T-cell (primary cell): ENCODE data around the gene KRTAP5-11. TPM values are rescaled to one million over a fixed set of nuclear protein-coding genes. Genes with fewer than 3 reads are reported as not detected.

Experiments
- ATAC-seq, 4 experiments: fragments of 200-7000 bp in 3 of 4; fragments of 150-1000 bp in 1 of 4; cut with Tn5 transposase; replicated peaks in 1 of 4; 1 replicate in 3 of 4; 2 replicates in 1 of 4; pipeline ENCODE4 v1.10.0; 2021; ENCODE audit warnings: moderate library complexity in 3 of 4, mild to moderate bottlenecking in 2 of 4, moderate number of reproducible peaks in 1 of 4
- CTCF ChIA-PET, 2 donors: fragments of 300-600 bp; sonication (Branson Sonifier 250); formaldehyde crosslinking; loops; one replicate each; lab custom pipeline; 2022; ENCODE audit warnings: antibody characterized with exemption in 2 of 2; lab: Charles Lee
- POLR2A ChIA-PET, 2 donors: fragments of 300-600 bp; sonication (Branson Sonifier 250); formaldehyde crosslinking; loops; one replicate each; lab custom pipeline; 2022; ENCODE audit warnings: antibody characterized with exemption in 2 of 2; lab: Charles Lee
- DNase-seq, 35 experiments: peaks; one replicate each; pipeline versions ENCODE4 v3.0.0 to v3.0.0-alpha.2; 2013 to 2023
- H3K27ac ChIP-seq: one replicate; pipeline ENCODE4 v1.5.1; 2013; ENCODE audit warnings: low read length
- H3K27me3 ChIP-seq, 2 experiments: replicated peaks in 1 of 2; 1 replicate in 1 of 2; 2 replicates in 1 of 2; pipeline versions ENCODE4 v1.6.1 to v1.7.0; 2013; ENCODE audit warnings: low read length in 1 of 2, mixed read lengths in 1 of 2; ENCODE audit not compliant: control insufficient read depth in 2 of 2, insufficient read depth in 2 of 2; ENCODE audit errors: extremely low read depth in 1 of 2
- H3K36me3 ChIP-seq, 2 donors: 1 replicate in 1 of 2; 2 replicates in 1 of 2; pipeline versions ENCODE4 v1.6.1 to v1.7.0; 2013; ENCODE audit warnings: low read length in 1 of 2; ENCODE audit not compliant: control insufficient read depth in 2 of 2, insufficient read depth in 1 of 2; ENCODE audit errors: extremely low read depth in 1 of 2
- H3K4me1 ChIP-seq, 2 experiments: 1 replicate in 1 of 2; 2 replicates in 1 of 2; pipeline versions ENCODE4 v1.6.1 to v1.7.0; 2013; ENCODE audit warnings: low read length in 2 of 2, mixed read lengths in 1 of 2; ENCODE audit not compliant: insufficient read depth in 2 of 2, control insufficient read depth in 1 of 2; ENCODE audit errors: extremely low read depth in 1 of 2
- H3K4me3 ChIP-seq, 2 donors: 1 replicate in 1 of 2; 2 replicates in 1 of 2; pipeline versions ENCODE4 v1.5.1 to v1.7.0; 2013; ENCODE audit warnings: mild to moderate bottlenecking in 2 of 2, low read length in 1 of 2, moderate library complexity in 1 of 2; ENCODE audit not compliant: control insufficient read depth in 1 of 2; ENCODE audit errors: extremely low read depth in 1 of 2
- H3K9me3 ChIP-seq: 2 replicates; pipeline ENCODE4 v1.7.0; 2013
- H3K27ac Mint-ChIP-seq, 2 donors: one replicate each; pipeline ENCODE4 v1.8.0; 2020 to 2021; ENCODE audit warnings: mild to moderate bottlenecking in 2 of 2, mixed read lengths in 2 of 2
- H3K27me3 Mint-ChIP-seq, 2 donors: one replicate each; pipeline ENCODE4 v1.8.0; 2021 to 2022; ENCODE audit warnings: mixed read lengths in 2 of 2
- H3K36me3 Mint-ChIP-seq: one replicate; pipeline ENCODE4 v1.8.0; 2021; ENCODE audit warnings: mixed read lengths
- H3K4me1 Mint-ChIP-seq, 3 donors: one replicate each; pipeline ENCODE4 v1.8.0; 2020 to 2022; ENCODE audit warnings: mixed read lengths in 3 of 3, mild to moderate bottlenecking in 1 of 3
- H3K4me3 Mint-ChIP-seq, 3 donors: one replicate each; pipeline ENCODE4 v1.8.0; 2020 to 2022; ENCODE audit warnings: mild to moderate bottlenecking in 3 of 3, mixed read lengths in 3 of 3, moderate library complexity in 3 of 3
- H3K9me3 Mint-ChIP-seq, 3 donors: one replicate each; pipeline ENCODE4 v1.8.0; 2020 to 2022; ENCODE audit warnings: mixed read lengths in 3 of 3
- WGBS: methylation state at CpG from one replicate; pipeline ENCODE4 v1.1.5; 2013; ENCODE audit warnings: missing lambda C conversion rate; ENCODE audit not compliant: insufficient coverage; 5-methylcytosine and 5-hydroxymethylcytosine counted together
- total RNA-seq, 35 experiments: library from RNA in 6 of 35; stranded (reverse) in 6 of 35; fragments of 120-200 nt in 1 of 35; gene quantifications; one replicate each; pipeline versions ENCODE4 v1.2.1 to v1.2.4 and lab custom pipeline; 2013 to 2026

Gene KRTAP5-11
- total RNA-seq, 5 donors from 2014 or later (not counting 1 experiment from before 2014, with no cell fraction given) = not detected

DNA sequence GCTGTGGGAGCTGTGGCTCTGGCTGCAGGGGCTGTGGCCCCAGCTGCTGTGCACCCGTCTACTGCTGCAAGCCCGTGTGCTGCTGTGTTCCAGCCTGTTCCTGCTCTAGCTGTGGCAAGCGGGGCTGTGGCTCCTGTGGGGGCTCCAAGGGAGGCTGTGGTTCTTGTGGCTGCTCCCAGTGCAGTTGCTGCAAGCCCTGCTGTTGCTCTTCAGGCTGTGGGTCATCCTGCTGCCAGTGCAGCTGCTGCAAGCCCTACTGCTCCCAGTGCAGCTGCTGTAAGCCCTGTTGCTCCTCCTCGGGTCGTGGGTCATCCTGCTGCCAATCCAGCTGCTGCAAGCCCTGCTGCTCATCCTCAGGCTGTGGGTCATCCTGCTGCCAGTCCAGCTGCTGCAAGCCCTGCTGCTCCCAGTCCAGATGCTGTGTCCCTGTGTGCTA lies 33.9 kb downstream of the KRTAP5-11 start:
- Histone ChIP-seq H3K9me3 (no peaks in the 10 kb centered on the region), H3K4me3 (no peak overlapping the region), H3K36me3 (no peaks in the 10 kb centered on the region), H3K4me1 (peaks cover 0 to 3% of the 10 kb centered on the region in 2 experiments), H3K27ac (no peak overlapping the region), H3K27me3 (peaks cover 0 to 34% of the 10 kb centered on the region in 2 experiments)
- H3K9me3 Mint-ChIP-seq = peaks cover 0 to 7% (median 0%) of the 10 kb centered on the region in 3 donors
- CTCF ChIA-PET = no interaction called here
- ATAC-seq (no peak), DNase-seq (no peak)
- H3K36me3 Mint-ChIP-seq = no peaks in the 10 kb centered on the region
- POLR2A ChIA-PET = no interaction called here
- no peak overlapping the region for H3K27ac Mint-ChIP-seq
- peaks cover 2 to 8% (median 8%) of the 10 kb centered on the region in 3 donors for H3K4me1 Mint-ChIP-seq
- H3K27me3 Mint-ChIP-seq = peaks cover 25 to 27% of the 10 kb centered on the region in 2 donors
- no peak overlapping the region for H3K4me3 Mint-ChIP-seq
- 22% methylated on average over 5 of the region's 5 CpGs for whole genome bisulfite sequencing

DNA sequence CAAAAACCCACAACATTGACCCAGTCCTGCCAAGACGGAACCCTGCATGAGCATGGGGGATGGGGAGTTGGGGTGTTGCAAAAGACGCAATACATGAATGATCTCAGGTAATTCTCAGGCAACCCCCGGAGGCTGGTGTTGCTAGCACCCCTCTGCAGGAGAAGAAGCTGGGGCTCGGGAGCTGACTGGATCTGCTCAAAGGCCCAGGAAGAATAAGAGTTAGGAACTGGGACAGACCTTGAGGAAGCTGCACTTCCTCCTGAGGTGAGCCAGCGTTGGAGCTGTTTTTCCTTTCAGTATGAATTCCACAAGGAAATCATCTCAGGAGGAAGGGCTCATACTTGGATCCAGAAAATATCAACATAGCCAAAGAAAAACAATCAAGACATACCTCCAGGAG lies 34.6 kb downstream of the KRTAP5-11 start, which contains the start of gene KRTAP5-9:
KRTAP5-9 (plus strand) TSS at position 301 of the 400 bp plus-strand sequence. CDS start 238 bp downstream, outside the sequence.
- DNase-seq = no peak

DNA sequence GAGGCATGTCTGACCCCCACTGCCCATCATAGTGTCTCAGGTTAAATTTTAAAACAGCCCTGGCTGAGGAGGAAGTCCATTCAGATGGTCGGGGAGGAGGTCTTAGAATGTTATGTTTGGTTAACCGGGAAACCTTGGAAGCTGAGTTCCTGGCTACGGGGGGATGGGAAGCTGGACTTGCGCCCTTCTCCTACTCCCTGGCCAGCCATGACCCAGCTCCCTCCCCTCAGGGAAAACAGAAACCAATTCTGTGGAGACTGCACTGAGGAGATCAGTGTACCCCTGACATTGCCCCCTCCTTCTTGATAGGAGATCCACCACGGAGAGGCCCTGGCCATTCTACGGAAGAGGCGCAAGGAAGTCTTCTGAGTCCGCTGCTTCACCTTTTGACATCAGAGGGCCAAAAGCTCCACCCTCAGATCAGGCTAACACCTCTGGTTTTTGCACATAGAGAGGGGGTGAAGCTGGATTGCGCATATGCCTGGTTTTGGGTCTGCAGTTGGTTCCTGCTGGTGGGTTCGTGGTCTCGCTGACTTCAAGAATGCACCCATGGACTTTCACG lies 37.2 kb downstream of the KRTAP5-11 start:
- H3K27me3 Mint-ChIP-seq = peaks cover 25 to 46% of the 10 kb centered on the region in 2 donors
- no peak for ATAC-seq
- H3K27me3 ChIP-seq = peaks cover 0 to 49% of the 10 kb centered on the region in 2 experiments
- H3K4me3 Mint-ChIP-seq = no peak overlapping the region
- H3K4me3 ChIP-seq = no peak overlapping the region
- no peak overlapping the region for H3K27ac ChIP-seq
- H3K27ac Mint-ChIP-seq = no peak overlapping the region
- ChIA-PET POLR2A (no interaction called here), CTCF (no interaction called here)
- no peaks in the 10 kb centered on the region for H3K9me3 ChIP-seq
- H3K4me1 Mint-ChIP-seq = peaks cover 2 to 14% (median 10%) of the 10 kb centered on the region in 3 donors
- WGBS = 95% methylated on average over 6 of the region's 12 CpGs
- peaks cover 0 to 3% of the 10 kb centered on the region in 2 experiments for H3K4me1 ChIP-seq
- peaks cover 7 to 11% (median 7%) of the 10 kb centered on the region in 3 donors for H3K9me3 Mint-ChIP-seq
- H3K36me3 Mint-ChIP-seq = peaks cover 5% of the 10 kb centered on the region
- no peaks in the 10 kb centered on the region for H3K36me3 ChIP-seq
- DNase-seq = no peak

More for the DNA sequence above, 34.6 kb downstream of the KRTAP5-11 start, which contains the start of gene KRTAP5-9:
- no peaks in the 10 kb centered on the region for H3K36me3 ChIP-seq
- 91% methylated on average over 3 of the region's 5 CpGs for WGBS
- Mint-ChIP-seq H3K9me3 (peaks cover 0 to 7% (median 0%) of the 10 kb centered on the region in 3 donors), H3K4me1 (peaks cover 2 to 14% (median 10%) of the 10 kb centered on the region in 3 donors), H3K27me3 (peaks cover 25 to 30% of the 10 kb centered on the region in 2 donors), H3K4me3 (no peak within 1 kb of the TSS), H3K27ac (peak within 1 kb of the TSS in 1 of 2 donors; percentile 21), H3K36me3 (no peaks in the 10 kb centered on the region)
- CTCF ChIA-PET = no interaction called here
- ATAC-seq = no peak
- no peak within 1 kb of the TSS for H3K27ac ChIP-seq
- H3K27me3 ChIP-seq = peaks cover 0 to 35% of the 10 kb centered on the region in 2 experiments
- H3K4me1 ChIP-seq = peaks cover 0 to 3% of the 10 kb centered on the region in 2 experiments
- H3K9me3 ChIP-seq = no peaks in the 10 kb centered on the region
- no peak within 1 kb of the TSS for H3K4me3 ChIP-seq
- POLR2A ChIA-PET = no interaction called here

DNA sequence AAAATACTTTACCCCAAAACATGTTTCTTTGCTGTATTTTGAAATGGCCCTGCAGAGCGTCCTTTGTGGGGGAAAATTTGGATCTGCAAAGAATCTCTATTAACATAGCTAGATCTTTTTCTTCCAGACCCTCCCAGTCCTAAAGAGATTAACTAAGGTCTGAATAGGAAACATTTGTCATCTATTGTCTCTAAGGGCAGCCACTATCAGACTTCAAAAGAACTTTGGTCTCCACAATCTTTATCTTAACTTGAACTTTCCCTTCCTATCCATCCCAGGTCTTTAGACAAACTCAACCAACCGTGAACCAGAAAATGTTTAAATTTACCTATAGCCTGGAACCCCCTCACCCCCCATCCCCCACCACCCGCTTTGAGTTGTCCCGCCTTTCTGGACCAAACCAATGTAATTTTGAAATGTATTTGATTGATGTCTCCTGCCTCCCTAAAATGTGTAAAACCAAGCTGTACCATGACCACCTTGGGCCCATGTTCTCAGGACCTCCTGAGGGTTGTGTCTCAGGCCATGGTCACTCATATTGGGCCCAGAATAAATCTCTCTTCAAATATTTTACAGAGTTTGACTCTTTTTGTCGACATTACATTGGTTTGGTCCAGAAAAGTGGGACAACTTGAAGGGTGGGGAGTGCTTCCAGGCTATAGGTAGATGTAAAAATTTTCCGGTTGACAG lies 38.0 kb downstream of the KRTAP5-11 start:
- CTCF ChIA-PET = no interaction called here
- H3K4me3 ChIP-seq = no peak overlapping the region
- H3K4me1 ChIP-seq = peaks cover 0 to 3% of the 10 kb centered on the region in 2 experiments
- Mint-ChIP-seq H3K9me3 (peaks cover 7 to 12% (median 7%) of the 10 kb centered on the region in 3 donors), H3K27ac (no peak overlapping the region), H3K36me3 (peaks cover 5% of the 10 kb centered on the region), H3K4me1 (peaks cover 2 to 14% (median 10%) of the 10 kb centered on the region in 3 donors), H3K27me3 (peaks cover 24 to 45% of the 10 kb centered on the region in 2 donors), H3K4me3 (no peak overlapping the region)
- H3K36me3 ChIP-seq = no peaks in the 10 kb centered on the region
- POLR2A ChIA-PET = interaction anchor here in 1 of 2 donors (0.7 kb wide), 1 partner anchor 15 kb away, joined by 6 read pairs; no protein-coding TSS in a partner anchor
- H3K9me3 ChIP-seq = no peaks in the 10 kb centered on the region
- 86% methylated on average over 2 of the region's 6 CpGs for WGBS
- H3K27me3 ChIP-seq = peaks cover 0 to 52% of the 10 kb centered on the region in 2 experiments
- no peak overlapping the region for H3K27ac ChIP-seq
- ATAC-seq = no peak
- DNase-seq = no peak

DNA sequence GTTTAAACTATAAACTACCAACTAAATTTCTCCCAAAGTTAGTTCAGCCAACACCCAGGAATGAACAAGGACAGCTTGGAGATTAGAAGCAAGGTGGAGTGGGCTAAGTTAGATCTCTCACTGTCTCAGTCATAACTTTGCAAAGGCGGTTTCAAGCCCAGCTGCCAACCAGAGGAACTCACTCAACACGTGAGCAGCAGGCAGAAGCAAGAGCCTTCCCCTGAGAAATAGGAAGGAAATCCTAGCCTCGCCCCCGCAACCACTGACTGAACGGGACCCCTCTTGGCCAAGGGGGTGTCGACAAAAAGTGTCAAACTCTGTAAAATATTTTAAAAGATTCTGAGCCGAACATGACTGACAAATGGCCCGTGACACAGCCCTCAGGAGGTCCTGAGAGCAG lies 38.8 kb downstream of the KRTAP5-11 start:
- no peak for ATAC-seq
- no peaks in the 10 kb centered on the region for H3K36me3 ChIP-seq
- WGBS = 8% methylated on average over 4 of the region's 8 CpGs
- Mint-ChIP-seq H3K27ac (no peak overlapping the region), H3K4me1 (peaks cover 2 to 14% (median 10%) of the 10 kb centered on the region in 3 donors), H3K27me3 (peaks cover 16 to 41% of the 10 kb centered on the region in 2 donors), H3K36me3 (peaks cover 5% of the 10 kb centered on the region), H3K4me3 (no peak overlapping the region), H3K9me3 (peaks cover 7 to 12% (median 7%) of the 10 kb centered on the region in 3 donors)
- H3K27me3 ChIP-seq = peaks cover 0 to 56% of the 10 kb centered on the region in 2 experiments
- no peak overlapping the region for H3K4me3 ChIP-seq
- ChIA-PET POLR2A (no interaction called here), CTCF (no interaction called here)
- no peaks in the 10 kb centered on the region for H3K9me3 ChIP-seq
- peak in 1 of 35 experiments; percentile 6 for DNase-seq
- no peak overlapping the region for H3K27ac ChIP-seq
- peaks cover 0 to 3% of the 10 kb centered on the region in 2 experiments for H3K4me1 ChIP-seq
